Tibial nerve (tissue), 4 donors: Measurements from ENCODE around the gene RNF126. TPM values are rescaled to one million over a fixed set of nuclear protein-coding genes. Genes with fewer than 3 reads are reported as not detected.
"Not testable (repeated sequence)": the region's sequence is repeated elsewhere in the genome, so short reads cannot be mapped to it uniquely, and the experiment has no call there.

Experiments
- DNase-seq, 2 donors: peaks; one replicate each; pipeline ENCODE4 v3.0.0-alpha.2; 2019; ENCODE audit warnings: low spot score in 2 of 2
- H3K27ac ChIP-seq, 4 donors: fragments of 200-600 bp; sonication (generic) in 3 of 4; one replicate each; pipeline ENCODE4 v1.5.1; 2017 to 2019; ENCODE audit warnings: mild to moderate bottlenecking in 1 of 4
- H3K27me3 ChIP-seq, 2 donors: fragments of 200-600 bp; sonication (generic) in 1 of 2; one replicate each; pipeline versions ENCODE4 v1.5.1 to v1.6.0; 2017 to 2019
- H3K36me3 ChIP-seq, 3 donors: fragments of 200-600 bp; sonication (generic); one replicate each; pipeline ENCODE4 v1.5.1; 2018 to 2019
- H3K4me1 ChIP-seq, 4 donors: fragments of 200-600 bp; sonication (generic) in 3 of 4; one replicate each; pipeline ENCODE4 v1.5.1; 2017 to 2019
- H3K4me3 ChIP-seq, 4 donors: fragments of 200-600 bp; sonication (generic) in 3 of 4; one replicate each; pipeline ENCODE4 v1.5.1; 2017 to 2019; ENCODE audit warnings: mild to moderate bottlenecking in 1 of 4, moderate library complexity in 1 of 4
- H3K9me3 ChIP-seq, 4 donors: fragments of 200-600 bp; sonication (generic) in 3 of 4; one replicate each; pipeline ENCODE4 v1.5.1; 2017 to 2019
- CTCF ChIP-seq, 5 experiments: fragments of 200-600 bp in 3 of 5; fragments of 450-650 bp in 2 of 5; sonication (generic) in 3 of 5; IDR thresholded peaks; one replicate each; pipeline ENCODE4 v1.5.1; 2016 to 2019; ENCODE audit warnings: antibody characterized with exemption in 5 of 5, mild to moderate bottlenecking in 3 of 5, moderate library complexity in 2 of 5
- EP300 ChIP-seq, 2 donors: sonication (generic); formaldehyde crosslinking; IDR thresholded peaks; one replicate each; pipeline ENCODE4 v1.6.1; 2017; ENCODE audit warnings: antibody characterized with exemption in 2 of 2, mild to moderate bottlenecking in 1 of 2
- POLR2A ChIP-seq, 2 donors: fragments of 450-650 bp; IDR thresholded peaks; one replicate each; pipeline ENCODE4 v1.6.1; 2017; ENCODE audit warnings: antibody characterized with exemption in 2 of 2, mild to moderate bottlenecking in 2 of 2, moderate library complexity in 2 of 2
- WGBS, 2 donors: methylation state at CpG; one replicate each; pipeline ENCODE4 v1.1.5; 2018; 5-methylcytosine and 5-hydroxymethylcytosine counted together
- total RNA-seq, 4 donors: library from RNA; depleted of rRNA; stranded (reverse); fragments of >200 nt; gene quantifications; one replicate each; pipeline ENCODE4 v1.1.0, GENCODE V29; 2016

The RNF126 gene
- total RNA-seq, 4 donors from 2014 or later = 38.0 to 90.9 (median 55.3) TPM

- TF ChIP-seq POLR2A (IDR thresholded peaks at IDR 0.05) = no peak
- TF ChIP-seq EP300 (IDR thresholded peaks at IDR 0.05) = no peak
Observed at GRCh38 chr19:621819-622218, 41.2 kb downstream of the RNF126 start.

GRCh38 chr19:621191-621590 is 41.8 kb downstream of the RNF126 start:
- H3K27me3 ChIP-seq, DNase-seq, H3K4me3 ChIP-seq, H3K27ac ChIP-seq, H3K9me3 ChIP-seq: not testable (repeated sequence)
- Histone ChIP-seq H3K36me3 (peaks cover 4 to 95% (median 23%) of the 10 kb centered on the region in 3 donors), H3K4me1 (peaks cover 0 to 35% (median 0%) of the 10 kb centered on the region in 4 donors)
- WGBS, 2 donors = 96% methylated on average over 19 of the region's 48 CpGs; no CpG with 5 or more reads in 1 of the 2 donors

More at GRCh38 chr19:621819-622218, 41.2 kb downstream of the RNF126 start:
- Histone ChIP-seq H3K9me3 (no peaks in the 10 kb centered on the region), H3K27ac (no peak overlapping the region), H3K4me1 (peaks cover 0 to 29% (median 0%) of the 10 kb centered on the region in 4 donors), H3K27me3 (peaks cover 0 to 7% of the 10 kb centered on the region in 2 donors), H3K4me3 (no peak overlapping the region), H3K36me3 (peaks cover 5 to 96% (median 23%) of the 10 kb centered on the region in 3 donors)
- 91% methylated on average over 15 to 17 of the region's 24 CpGs for WGBS, 2 donors
- DNase-seq = no peak

- Histone ChIP-seq H3K4me1 (peaks cover 0 to 35% (median 0%) of the 10 kb centered on the region in 4 donors), H3K9me3 (no peaks in the 10 kb centered on the region), H3K27ac (no peak overlapping the region), H3K4me3 (no peak overlapping the region), H3K36me3 (peaks cover 3 to 87% (median 23%) of the 10 kb centered on the region in 3 donors), H3K27me3 (peaks cover 0 to 12% of the 10 kb centered on the region in 2 donors)
- 91 to 93% methylated on average over 41 to 45 of the region's 51 CpGs for WGBS, 2 donors
- no peak for TF ChIP-seq POLR2A (IDR thresholded peaks at IDR 0.05)
- no peak for TF ChIP-seq CTCF (IDR thresholded peaks at IDR 0.05)
- no peak for TF ChIP-seq EP300 (IDR thresholded peaks at IDR 0.05)
- DNase-seq = no peak
Observed at GRCh38 chr19:620166-620862, 42.7 kb downstream of the RNF126 start.

- Histone ChIP-seq H3K4me1 (peaks cover 0 to 28% (median 0%) of the 10 kb centered on the region in 4 donors), H3K27ac (no peak overlapping the region), H3K9me3 (no peaks in the 10 kb centered on the region), H3K4me3 (no peak overlapping the region), H3K36me3 (peaks cover 3 to 78% (median 23%) of the 10 kb centered on the region in 3 donors), H3K27me3 (peaks cover 0 to 21% of the 10 kb centered on the region in 2 donors)
- DNase-seq = no peak
- 95% methylated on average over 46 of the region's 47 CpGs for WGBS, 2 donors
- TF ChIP-seq EP300 (IDR thresholded peaks at IDR 0.05) = no peak
- TF ChIP-seq POLR2A (IDR thresholded peaks at IDR 0.05) = no peak
- no peak for TF ChIP-seq CTCF (IDR thresholded peaks at IDR 0.05)
Observed at GRCh38 chr19:619286-620002, 43.6 kb downstream of the RNF126 start.

GRCh38 chr19:618674-619285 is 44.2 kb downstream of the RNF126 start:
- TF ChIP-seq EP300 (IDR thresholded peaks at IDR 0.05) (no peak), CTCF (IDR thresholded peaks at IDR 0.05) (no peak), POLR2A (IDR thresholded peaks at IDR 0.05) (no peak)
- DNase-seq = no peak
- no peaks in the 10 kb centered on the region for H3K9me3 ChIP-seq
- no peak overlapping the region for H3K27ac ChIP-seq
- WGBS, 2 donors = 92 to 93% methylated on average over 25 of the region's 27 CpGs
- H3K4me3 ChIP-seq = no peak overlapping the region
- H3K27me3 ChIP-seq = peaks cover 0 to 26% of the 10 kb centered on the region in 2 donors
- peaks cover 3 to 71% (median 23%) of the 10 kb centered on the region in 3 donors for H3K36me3 ChIP-seq
- H3K4me1 ChIP-seq = peaks cover 0 to 24% (median 0%) of the 10 kb centered on the region in 4 donors
